ENCODE measurements around the gene WDR64. TPM values are rescaled to one million over a fixed set of nuclear protein-coding genes. Genes with fewer than 3 reads are reported as not detected.

WDR64 gene
- total RNA-seq, 5 donors from 2014 or later (not counting 1 experiment from before 2014, with no cell fraction given) = 0.13 to 0.48 (median 0.26) TPM; not detected in 1

DNA sequence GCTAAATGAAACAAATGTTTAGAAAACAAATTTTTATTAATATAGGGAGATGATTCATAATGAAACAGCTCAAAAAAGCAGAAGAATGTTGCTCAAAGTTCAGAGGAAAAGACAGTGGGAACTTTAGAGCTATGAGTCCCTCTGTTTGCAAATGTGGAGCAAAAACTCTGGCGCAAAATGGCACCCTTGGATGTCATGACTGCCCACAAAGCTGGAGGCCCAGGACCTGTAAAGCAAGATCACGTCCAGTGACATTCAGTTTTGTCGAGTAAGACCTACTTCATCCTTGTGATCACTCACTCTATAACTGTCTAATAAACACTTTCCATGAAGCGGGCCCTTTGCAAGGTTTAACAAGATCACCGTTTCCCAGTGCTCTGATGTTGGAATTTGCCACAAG is 186.8 kb downstream of the WDR64 start:
- H3K4me1 Mint-ChIP-seq = peaks cover 0 to 5% (median 2%) of the 10 kb centered on the region in 3 donors
- Histone ChIP-seq H3K36me3 (ENCODE audit: control insufficient read depth in 2 of 2, extremely low read depth in 1 of 2, insufficient read depth in 1 of 2, low read length in 1 of 2) (no peaks in the 10 kb centered on the region), H3K9me3 (no peaks in the 10 kb centered on the region), H3K27me3 (replicated peaks in 1 of 2; ENCODE audit: control insufficient read depth in 2 of 2, extremely low read depth in 1 of 2, insufficient read depth in 2 of 2, low read length in 1 of 2) (no peaks in the 10 kb centered on the region), H3K4me1 (ENCODE audit: control insufficient read depth in 1 of 2, extremely low read depth in 1 of 2, insufficient read depth in 2 of 2, low read length in 2 of 2) (no peaks in the 10 kb centered on the region), H3K27ac (ENCODE audit: low read length) (no peak overlapping the region), H3K4me3 (ENCODE audit: control insufficient read depth in 1 of 2, extremely low read depth in 1 of 2, low read length in 1 of 2) (no peak overlapping the region)
- ATAC-seq (replicated peaks in 1 of 4) (no peak), DNase-seq (no peak)
- WGBS (ENCODE audit: insufficient coverage) = 100% methylated on average over 1 of the region's 5 CpGs
- H3K27me3 Mint-ChIP-seq = peaks cover 0 to 3% of the 10 kb centered on the region in 2 donors
- ChIA-PET POLR2A (interaction anchor here in 1 of 2 donors (0.9 kb wide), 1 partner anchor 305 kb away, joined by 4 read pairs; no protein-coding TSS in a partner anchor), CTCF (interaction anchor here in 1 of 2 donors (0.6 kb wide), 1 partner anchor 133 kb away, joined by 4 read pairs; no protein-coding TSS in a partner anchor)
- H3K36me3 Mint-ChIP-seq = no peaks in the 10 kb centered on the region
- H3K27ac Mint-ChIP-seq = no peak overlapping the region
- H3K4me3 Mint-ChIP-seq = no peak overlapping the region
- H3K9me3 Mint-ChIP-seq = no peaks in the 10 kb centered on the region

DNA sequence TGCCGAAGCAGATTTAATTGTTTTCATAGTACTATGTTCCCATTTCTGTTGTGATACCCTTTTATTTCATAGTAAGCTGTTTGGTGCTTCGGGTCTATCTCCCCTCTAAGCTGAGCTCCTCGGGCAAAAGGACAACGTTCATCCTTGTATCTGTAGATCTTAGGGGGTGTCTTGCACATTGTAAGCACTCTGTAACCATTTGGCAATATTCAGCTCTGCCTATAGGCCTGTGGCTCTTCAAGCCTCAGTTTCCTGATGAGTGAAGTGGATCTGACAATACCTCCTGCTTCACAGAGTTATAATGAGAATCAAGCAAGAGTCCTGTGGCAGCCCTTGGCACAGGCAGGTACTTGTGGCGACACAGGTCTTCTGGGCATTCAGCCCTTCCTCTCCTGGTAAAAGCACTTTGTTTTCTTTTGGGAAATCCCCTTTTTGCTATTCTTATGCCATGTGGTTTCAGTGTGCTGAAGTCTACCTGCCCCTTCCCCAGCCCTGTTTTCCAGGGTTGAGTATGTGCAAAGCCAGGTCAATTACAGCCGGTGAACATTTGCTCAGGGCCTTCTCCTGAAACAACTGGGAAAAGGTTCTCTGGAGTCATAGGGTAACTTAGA is 187.4 kb downstream of the WDR64 start:
- H3K4me1 ChIP-seq (ENCODE audit: control insufficient read depth in 1 of 2, extremely low read depth in 1 of 2, insufficient read depth in 2 of 2, low read length in 2 of 2) = no peaks in the 10 kb centered on the region
- no peak for DNase-seq
- no peak overlapping the region for H3K4me3 Mint-ChIP-seq
- no peaks in the 10 kb centered on the region for H3K36me3 Mint-ChIP-seq
- H3K4me3 ChIP-seq (ENCODE audit: control insufficient read depth in 1 of 2, extremely low read depth in 1 of 2, low read length in 1 of 2) = no peak overlapping the region
- POLR2A ChIA-PET = no interaction called here
- H3K9me3 ChIP-seq = no peaks in the 10 kb centered on the region
- no peaks in the 10 kb centered on the region for H3K36me3 ChIP-seq (ENCODE audit: control insufficient read depth in 2 of 2, extremely low read depth in 1 of 2, insufficient read depth in 1 of 2, low read length in 1 of 2)
- H3K27me3 Mint-ChIP-seq = peaks cover 0 to 3% of the 10 kb centered on the region in 2 donors
- no peaks in the 10 kb centered on the region for H3K9me3 Mint-ChIP-seq
- no peaks in the 10 kb centered on the region for H3K27me3 ChIP-seq (replicated peaks in 1 of 2; ENCODE audit: control insufficient read depth in 2 of 2, extremely low read depth in 1 of 2, insufficient read depth in 2 of 2, low read length in 1 of 2)
- ATAC-seq (replicated peaks in 1 of 4) = peak in 1 of 4 experiments; percentile 34
- H3K27ac Mint-ChIP-seq = no peak overlapping the region
- H3K27ac ChIP-seq (ENCODE audit: low read length) = no peak overlapping the region
- 100% methylated on average over 1 of the region's 6 CpGs for WGBS (ENCODE audit: insufficient coverage)
- CTCF ChIA-PET = no interaction called here
- peaks cover 0 to 5% (median 2%) of the 10 kb centered on the region in 3 donors for H3K4me1 Mint-ChIP-seq

- Mint-ChIP-seq H3K4me3 (no peak overlapping the region), H3K27me3 (peaks cover 0 to 3% of the 10 kb centered on the region in 2 donors), H3K4me1 (peaks cover 0 to 5% (median 2%) of the 10 kb centered on the region in 3 donors), H3K36me3 (no peaks in the 10 kb centered on the region), H3K9me3 (no peaks in the 10 kb centered on the region), H3K27ac (no peak overlapping the region)
- Histone ChIP-seq H3K9me3 (no peaks in the 10 kb centered on the region), H3K27ac (ENCODE audit: low read length) (no peak overlapping the region), H3K27me3 (replicated peaks in 1 of 2; ENCODE audit: control insufficient read depth in 2 of 2, extremely low read depth in 1 of 2, insufficient read depth in 2 of 2, low read length in 1 of 2) (no peaks in the 10 kb centered on the region), H3K4me1 (ENCODE audit: control insufficient read depth in 1 of 2, extremely low read depth in 1 of 2, insufficient read depth in 2 of 2, low read length in 2 of 2) (no peaks in the 10 kb centered on the region), H3K4me3 (ENCODE audit: control insufficient read depth in 1 of 2, extremely low read depth in 1 of 2, low read length in 1 of 2) (no peak overlapping the region), H3K36me3 (ENCODE audit: control insufficient read depth in 2 of 2, extremely low read depth in 1 of 2, insufficient read depth in 1 of 2, low read length in 1 of 2) (no peaks in the 10 kb centered on the region)
- ATAC-seq (replicated peaks in 1 of 4) = no peak
- ChIA-PET POLR2A (no interaction called here), CTCF (no interaction called here)
- WGBS (ENCODE audit: insufficient coverage) = 92% methylated on average over 2 of the region's 6 CpGs
- no peak for DNase-seq
These were observed 188.1 kb downstream of the WDR64 start for GRCh38 chr1:241840164-241840563.

DNA sequence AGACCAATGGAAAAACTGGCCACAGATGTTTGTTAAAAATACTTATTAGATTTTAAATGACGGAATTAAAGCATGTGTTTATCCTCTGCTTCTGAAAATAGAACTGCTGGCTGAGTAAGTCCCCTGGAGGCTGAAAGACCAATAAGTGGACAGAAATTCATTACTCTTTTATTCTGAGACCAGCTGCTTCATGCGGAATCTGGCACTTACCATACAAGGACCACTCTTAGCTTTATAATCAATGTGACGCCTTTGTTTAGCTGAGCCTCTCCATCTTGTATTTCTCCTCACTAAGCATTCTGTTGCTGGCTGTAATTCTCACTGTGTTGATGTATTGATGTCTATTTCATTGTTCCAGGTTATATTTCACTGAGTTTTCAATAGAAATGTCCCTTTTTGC is 189.6 kb downstream of the WDR64 start:
- 100% methylated on average over 1 of the region's 3 CpGs for WGBS (ENCODE audit: insufficient coverage)
- Histone ChIP-seq H3K27me3 (replicated peaks in 1 of 2; ENCODE audit: control insufficient read depth in 2 of 2, extremely low read depth in 1 of 2, insufficient read depth in 2 of 2, low read length in 1 of 2) (no peaks in the 10 kb centered on the region), H3K27ac (ENCODE audit: low read length) (no peak overlapping the region), H3K4me3 (ENCODE audit: control insufficient read depth in 1 of 2, extremely low read depth in 1 of 2, low read length in 1 of 2) (no peak overlapping the region), H3K9me3 (no peaks in the 10 kb centered on the region), H3K4me1 (ENCODE audit: control insufficient read depth in 1 of 2, extremely low read depth in 1 of 2, insufficient read depth in 2 of 2, low read length in 2 of 2) (no peaks in the 10 kb centered on the region), H3K36me3 (ENCODE audit: control insufficient read depth in 2 of 2, extremely low read depth in 1 of 2, insufficient read depth in 1 of 2, low read length in 1 of 2) (no peaks in the 10 kb centered on the region)
- Mint-ChIP-seq H3K36me3 (no peaks in the 10 kb centered on the region), H3K27ac (no peak overlapping the region), H3K4me3 (no peak overlapping the region), H3K4me1 (peaks cover 0 to 5% (median 2%) of the 10 kb centered on the region in 3 donors), H3K9me3 (no peaks in the 10 kb centered on the region), H3K27me3 (no peaks in the 10 kb centered on the region)
- CTCF ChIA-PET = no interaction called here
- POLR2A ChIA-PET = no interaction called here
- DNase-seq (no peak), ATAC-seq (replicated peaks in 1 of 4) (no peak)

- Histone ChIP-seq H3K36me3 (ENCODE audit: control insufficient read depth in 2 of 2, extremely low read depth in 1 of 2, insufficient read depth in 1 of 2, low read length in 1 of 2) (no peaks in the 10 kb centered on the region), H3K4me3 (ENCODE audit: control insufficient read depth in 1 of 2, extremely low read depth in 1 of 2, low read length in 1 of 2) (no peak overlapping the region), H3K27me3 (replicated peaks in 1 of 2; ENCODE audit: control insufficient read depth in 2 of 2, extremely low read depth in 1 of 2, insufficient read depth in 2 of 2, low read length in 1 of 2) (no peaks in the 10 kb centered on the region), H3K9me3 (no peaks in the 10 kb centered on the region), H3K4me1 (ENCODE audit: control insufficient read depth in 1 of 2, extremely low read depth in 1 of 2, insufficient read depth in 2 of 2, low read length in 2 of 2) (peaks cover 0 to 4% of the 10 kb centered on the region in 2 experiments), H3K27ac (ENCODE audit: low read length) (no peak overlapping the region)
- ChIA-PET POLR2A (interaction anchor here in 1 of 2 donors (0.6 to 0.7 kb wide), 3 partner anchors 8 to 205 kb away, joined by 3 to 4 read pairs (median 3); no protein-coding TSS in a partner anchor), CTCF (interaction anchor here (0.6 to 0.7 kb wide), 2 partner anchors 12 to 44 kb away, joined by 3 read pairs; no protein-coding TSS in a partner anchor)
- ATAC-seq (replicated peaks in 1 of 4) (no peak), DNase-seq (no peak)
- no peaks in the 10 kb centered on the region for H3K36me3 Mint-ChIP-seq
- no peak overlapping the region for H3K27ac Mint-ChIP-seq
- H3K9me3 Mint-ChIP-seq = no peaks in the 10 kb centered on the region
- no CpG with 5 or more reads among the region's 2 CpGs for WGBS (ENCODE audit: insufficient coverage)
- no peaks in the 10 kb centered on the region for H3K27me3 Mint-ChIP-seq
- no peak overlapping the region for H3K4me3 Mint-ChIP-seq
- H3K4me1 Mint-ChIP-seq = peaks cover 4 to 10% (median 8%) of the 10 kb centered on the region in 3 donors
These were observed 190.5 kb downstream of the WDR64 start for GRCh38 chr1:241842565-241842964.

- Mint-ChIP-seq H3K9me3 (no peaks in the 10 kb centered on the region), H3K4me3 (no peak overlapping the region), H3K36me3 (no peaks in the 10 kb centered on the region), H3K27ac (no peak overlapping the region), H3K4me1 (peaks cover 19 to 21% (median 20%) of the 10 kb centered on the region in 3 donors), H3K27me3 (no peaks in the 10 kb centered on the region)
- Histone ChIP-seq H3K9me3 (no peaks in the 10 kb centered on the region), H3K36me3 (ENCODE audit: control insufficient read depth in 2 of 2, extremely low read depth in 1 of 2, insufficient read depth in 1 of 2, low read length in 1 of 2) (no peaks in the 10 kb centered on the region), H3K27me3 (replicated peaks in 1 of 2; ENCODE audit: control insufficient read depth in 2 of 2, extremely low read depth in 1 of 2, insufficient read depth in 2 of 2, low read length in 1 of 2) (no peaks in the 10 kb centered on the region), H3K4me1 (ENCODE audit: control insufficient read depth in 1 of 2, extremely low read depth in 1 of 2, insufficient read depth in 2 of 2, low read length in 2 of 2) (peaks cover 6 to 12% of the 10 kb centered on the region in 2 experiments), H3K4me3 (ENCODE audit: control insufficient read depth in 1 of 2, extremely low read depth in 1 of 2, low read length in 1 of 2) (no peak overlapping the region), H3K27ac (ENCODE audit: low read length) (no peak overlapping the region)
- ChIA-PET POLR2A (no interaction called here), CTCF (interaction anchor here in 1 of 2 donors (0.6 to 1.0 kb wide), 2 partner anchors 234 to 318 kb away, joined by 3 to 4 read pairs; no protein-coding TSS in a partner anchor)
- no peak for ATAC-seq (replicated peaks in 1 of 4)
- DNase-seq = no peak
- no CpG with 5 or more reads among the region's 6 CpGs for WGBS (ENCODE audit: insufficient coverage)
These were observed 192.5 kb downstream of the WDR64 start for GRCh38 chr1:241844593-241844992.

Data from T-cell (primary cell).